Type B pancreatic cell (in vitro differentiated cells): ENCODE measurements around the gene SHQ1. TPM values are rescaled to one million over a fixed set of nuclear protein-coding genes. Genes with fewer than 3 reads are reported as not detected.

Experiments
- DNase-seq: peaks from one replicate; pipeline ENCODE4 v3.0.0; 2021; ENCODE audit warnings: mixed read lengths; ENCODE audit not compliant: unreplicated experiment; ENCODE audit errors: extremely low spot score
- H3K27ac Mint-ChIP-seq: 2 replicates; pipeline ENCODE4 v1.8.0; 2021; ENCODE audit warnings: mild to moderate bottlenecking, mixed read lengths
- H3K27me3 Mint-ChIP-seq: 2 replicates; pipeline ENCODE4 v1.8.0; 2021; ENCODE audit warnings: mixed read lengths
- H3K36me3 Mint-ChIP-seq: 2 replicates; pipeline ENCODE4 v1.8.0; 2021; ENCODE audit warnings: mixed read lengths
- H3K4me1 Mint-ChIP-seq: one replicate; pipeline ENCODE4 v1.8.0; 2021; ENCODE audit warnings: mixed read lengths; ENCODE audit not compliant: unreplicated experiment
- H3K4me3 Mint-ChIP-seq: 2 replicates; pipeline ENCODE4 v1.8.0; 2021; ENCODE audit warnings: mild to moderate bottlenecking, mixed read lengths
- H3K9me3 Mint-ChIP-seq: 2 replicates; pipeline ENCODE4 v1.8.0; 2021; ENCODE audit warnings: mixed read lengths
- total RNA-seq: library from RNA; stranded (reverse); gene quantifications from 2 replicates; pipeline ENCODE4 v1.2.1, GENCODE V29; 2021; ENCODE audit warnings: low replicate concordance
- TF ChIP-seq, protein P1 (sequence below): fragments of 200-600 bp; sonication (generic); conservative IDR thresholded peaks from 2 replicates; pipeline ENCODE4 v1.5.0; 2021; ENCODE audit warnings: antibody characterized with exemption, mild to moderate bottlenecking

The SHQ1 gene
- total RNA-seq, 1 donor from 2014 or later: 22.9 TPM

DNA sequence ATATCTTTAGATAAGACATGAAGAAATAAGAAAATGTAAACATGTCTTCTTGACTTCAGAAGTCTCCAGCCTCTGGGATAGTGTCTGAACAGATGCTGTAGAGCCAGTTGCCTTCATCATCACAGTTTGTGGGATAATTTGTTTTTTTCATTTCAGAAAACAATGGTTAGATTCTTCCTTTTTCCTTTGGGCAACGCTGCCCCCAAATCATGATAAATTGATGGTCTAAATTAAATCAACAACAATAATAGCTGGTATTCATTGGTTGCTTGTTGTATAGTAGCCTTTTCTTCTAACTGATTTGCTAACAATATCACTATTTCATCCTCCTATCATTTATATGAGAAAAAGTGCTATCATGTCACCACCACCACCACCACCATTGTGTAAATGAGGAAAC is 12.6 kb upstream of the SHQ1 start:
- H3K27me3 Mint-ChIP-seq: peaks cover 17% of the 10 kb centered on the region
- no peak overlapping the region for H3K27ac Mint-ChIP-seq
- H3K4me1 Mint-ChIP-seq: peaks cover 6% of the 10 kb centered on the region
- DNase-seq: no peak
- no peak overlapping the region for H3K4me3 Mint-ChIP-seq
- TF ChIP-seq, protein P1, sequence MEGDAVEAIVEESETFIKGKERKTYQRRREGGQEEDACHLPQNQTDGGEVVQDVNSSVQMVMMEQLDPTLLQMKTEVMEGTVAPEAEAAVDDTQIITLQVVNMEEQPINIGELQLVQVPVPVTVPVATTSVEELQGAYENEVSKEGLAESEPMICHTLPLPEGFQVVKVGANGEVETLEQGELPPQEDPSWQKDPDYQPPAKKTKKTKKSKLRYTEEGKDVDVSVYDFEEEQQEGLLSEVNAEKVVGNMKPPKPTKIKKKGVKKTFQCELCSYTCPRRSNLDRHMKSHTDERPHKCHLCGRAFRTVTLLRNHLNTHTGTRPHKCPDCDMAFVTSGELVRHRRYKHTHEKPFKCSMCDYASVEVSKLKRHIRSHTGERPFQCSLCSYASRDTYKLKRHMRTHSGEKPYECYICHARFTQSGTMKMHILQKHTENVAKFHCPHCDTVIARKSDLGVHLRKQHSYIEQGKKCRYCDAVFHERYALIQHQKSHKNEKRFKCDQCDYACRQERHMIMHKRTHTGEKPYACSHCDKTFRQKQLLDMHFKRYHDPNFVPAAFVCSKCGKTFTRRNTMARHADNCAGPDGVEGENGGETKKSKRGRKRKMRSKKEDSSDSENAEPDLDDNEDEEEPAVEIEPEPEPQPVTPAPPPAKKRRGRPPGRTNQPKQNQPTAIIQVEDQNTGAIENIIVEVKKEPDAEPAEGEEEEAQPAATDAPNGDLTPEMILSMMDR: no peak
- H3K36me3 Mint-ChIP-seq: no peaks in the 10 kb centered on the region
- H3K9me3 Mint-ChIP-seq: no peaks in the 10 kb centered on the region

DNA sequence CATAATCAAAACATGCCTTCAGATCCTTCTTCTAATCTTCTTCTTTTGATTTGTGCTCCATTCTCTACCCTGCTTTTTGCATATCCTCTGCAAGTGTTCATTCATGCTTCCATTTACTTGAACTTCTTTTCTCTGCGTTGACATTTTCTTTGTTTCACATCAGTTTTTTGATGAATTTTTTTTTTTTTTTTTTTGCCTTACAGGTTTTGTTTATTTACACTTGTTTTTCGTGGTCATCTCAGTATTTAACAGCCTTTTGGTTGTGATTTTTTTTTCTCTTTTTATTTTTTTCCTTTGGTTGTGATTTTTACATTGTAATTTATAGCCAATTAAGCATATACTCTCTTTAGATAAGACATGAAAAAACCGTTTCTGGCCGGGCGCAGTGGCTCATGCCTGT is 11.8 kb upstream of the SHQ1 start:
- H3K27ac Mint-ChIP-seq: no peak overlapping the region
- no peaks in the 10 kb centered on the region for H3K36me3 Mint-ChIP-seq
- H3K4me1 Mint-ChIP-seq: peaks cover 10% of the 10 kb centered on the region
- no peak for DNase-seq
- no peaks in the 10 kb centered on the region for H3K9me3 Mint-ChIP-seq
- H3K4me3 Mint-ChIP-seq: no peak overlapping the region
- H3K27me3 Mint-ChIP-seq: peaks cover 18% of the 10 kb centered on the region
- TF ChIP-seq, protein P1: no peak

DNA sequence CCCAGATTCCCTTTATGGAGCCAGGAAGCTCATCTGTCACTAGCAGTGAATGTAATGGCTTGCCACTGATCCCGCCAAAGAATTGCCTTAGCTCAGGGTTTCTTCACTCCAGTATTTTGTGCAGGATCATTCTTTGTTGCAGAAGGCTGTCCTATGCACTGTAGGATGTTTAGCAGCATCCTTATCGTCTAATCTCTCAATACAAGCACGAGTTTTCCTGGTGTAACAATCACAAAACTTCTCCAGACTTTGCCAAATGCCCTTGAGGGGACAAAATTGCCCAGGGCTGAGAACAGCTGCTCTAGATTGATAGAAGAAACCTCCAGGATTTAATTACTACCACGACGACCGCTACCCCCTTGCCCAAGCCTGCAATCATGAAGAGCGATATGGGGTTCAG is 6.8 kb upstream of the SHQ1 start:
- no peaks in the 10 kb centered on the region for H3K9me3 Mint-ChIP-seq
- peaks cover 9% of the 10 kb centered on the region for H3K4me1 Mint-ChIP-seq
- H3K27ac Mint-ChIP-seq: no peak overlapping the region
- TF ChIP-seq, protein P1: no peak
- no peak for DNase-seq
- H3K36me3 Mint-ChIP-seq: no peaks in the 10 kb centered on the region
- H3K27me3 Mint-ChIP-seq: peaks cover 27% of the 10 kb centered on the region
- H3K4me3 Mint-ChIP-seq: no peak overlapping the region

DNA sequence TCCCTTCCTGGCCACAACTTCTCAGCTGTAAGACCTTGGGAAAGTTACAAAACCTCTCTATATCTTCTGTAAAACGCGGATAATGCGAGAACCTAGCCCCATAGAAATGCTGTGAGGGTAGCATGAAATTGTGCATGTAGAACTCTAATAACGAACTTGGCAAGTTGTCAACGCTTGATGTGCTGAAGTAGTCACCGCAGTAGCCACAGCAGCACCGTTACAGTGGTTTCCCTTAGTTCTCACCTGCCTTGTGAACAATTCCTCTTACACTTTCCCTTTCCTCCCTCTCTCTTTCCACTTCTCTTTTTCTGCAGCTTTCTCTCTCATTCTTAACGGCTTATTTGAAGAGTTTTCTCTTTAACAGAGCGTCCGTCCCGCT is 447 bp upstream of the SHQ1 start:
- TF ChIP-seq, protein P1: no peak
- DNase-seq: no peak
- Mint-ChIP-seq H3K9me3 (no peaks in the 10 kb centered on the region), H3K27ac (peak overlapping the region; percentile 84), H3K4me1 (peaks cover 29% of the 10 kb centered on the region), H3K4me3 (peak overlapping the region; percentile 98), H3K36me3 (peaks cover 8% of the 10 kb centered on the region), H3K27me3 (peaks cover 15% of the 10 kb centered on the region)

DNA sequence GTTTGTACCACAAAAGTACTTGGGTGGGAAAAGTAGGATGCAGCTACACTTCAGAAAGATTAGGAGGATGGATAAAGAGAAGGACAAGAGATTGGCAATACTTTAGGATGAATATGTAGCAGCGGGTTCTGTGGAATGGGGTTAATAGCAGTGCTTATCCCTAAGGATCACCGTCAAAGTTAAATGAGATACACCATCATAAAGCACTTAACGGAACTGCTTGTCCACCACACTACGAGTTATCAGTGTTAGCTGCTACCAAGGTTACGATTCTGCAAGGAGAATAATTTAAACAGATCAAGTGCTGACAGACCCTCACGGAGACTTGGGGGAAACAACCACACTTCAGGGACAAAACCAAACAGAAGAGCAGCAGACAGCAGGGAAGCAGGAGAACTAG is 963 bp downstream of the SHQ1 start:
- Mint-ChIP-seq H3K9me3 (no peaks in the 10 kb centered on the region), H3K4me3 (peak overlapping the region; percentile 98), H3K27me3 (peaks cover 15% of the 10 kb centered on the region), H3K36me3 (peaks cover 14% of the 10 kb centered on the region), H3K27ac (peak overlapping the region; percentile 84), H3K4me1 (peaks cover 29% of the 10 kb centered on the region)
- TF ChIP-seq, protein P1: no peak
- DNase-seq: no peak

DNA sequence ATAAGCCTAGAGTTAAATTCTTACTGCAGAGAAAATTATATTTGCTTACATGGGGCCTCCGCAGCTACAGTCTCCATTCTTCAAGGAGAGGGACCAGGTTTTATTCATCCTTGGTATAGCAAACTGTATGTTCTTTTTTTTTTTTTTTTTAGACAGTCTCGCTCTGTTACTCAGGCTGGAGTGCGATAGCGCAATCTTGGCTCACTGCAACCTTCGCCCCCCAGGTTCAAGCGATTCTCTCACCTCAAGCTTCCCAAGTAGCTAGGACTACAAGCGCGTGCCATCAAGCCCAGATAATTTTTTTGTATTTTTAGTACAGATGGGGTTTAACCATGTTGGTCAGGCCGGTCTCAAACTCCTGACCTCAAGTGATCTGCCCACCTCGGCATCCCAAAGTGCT is 2.1 kb downstream of the SHQ1 start:
- Mint-ChIP-seq H3K9me3 (no peaks in the 10 kb centered on the region), H3K27me3 (peaks cover 12% of the 10 kb centered on the region)

More for the DNA sequence above, 2.1 kb downstream of the SHQ1 start:
- H3K4me1 Mint-ChIP-seq: peaks cover 29% of the 10 kb centered on the region
- TF ChIP-seq, protein P1: no peak
- H3K4me3 Mint-ChIP-seq: peak overlapping the region; percentile 98
- no peak for DNase-seq
- H3K27ac Mint-ChIP-seq: no peak overlapping the region
- H3K36me3 Mint-ChIP-seq: peaks cover 24% of the 10 kb centered on the region
